GM19240 (cell line): Measurements from ENCODE around the gene RASSF10.
A peak's percentile ranks its signal among the peaks of the same experiment; 100 is the strongest.

ENCODE experiments used
- DNase-seq: peaks from one replicate; pipeline ENCODE4 v3.0.0; 2011; ENCODE audit warnings: low spot score; ENCODE audit not compliant: insufficient read length

RASSF10 gene

GRCh38 chr11:13008625-13009475 lies at the start of gene RASSF10:
RASSF10 (plus strand) TSS chr11:13009316; CDS start chr11:13009577, 261 bp downstream.
- DNase-seq, result no peak

GRCh38 chr11:12961615-12962014 lies 47.5 kb upstream of the RASSF10 start:
- no peak for DNase-seq

- DNase-seq, result no peak
Observed at GRCh38 chr11:12962306-12962705, 46.8 kb upstream of the RASSF10 start.

GRCh38 chr11:12963051-12963450 lies 46.1 kb upstream of the RASSF10 start:
- no peak for DNase-seq

- peak; percentile 62 for DNase-seq
Observed at GRCh38 chr11:12963792-12964536, 45.2 kb upstream of the RASSF10 start.

GRCh38 chr11:12964650-12965049 lies 44.5 kb upstream of the RASSF10 start:
- DNase-seq, result no peak

- no peak for DNase-seq
Observed at GRCh38 chr11:12966002-12966401, 43.1 kb upstream of the RASSF10 start.

GRCh38 chr11:12968101-12968500 lies 41.0 kb upstream of the RASSF10 start:
- DNase-seq, result no peak

GRCh38 chr11:12968826-12969225 lies 40.3 kb upstream of the RASSF10 start:
- DNase-seq, result no peak

- no peak for DNase-seq
Observed at GRCh38 chr11:12971955-12972354, 37.2 kb upstream of the RASSF10 start.

- DNase-seq, result no peak
Observed at GRCh38 chr11:12973528-12974181, 35.5 kb upstream of the RASSF10 start.

GRCh38 chr11:12975195-12975594 lies 33.9 kb upstream of the RASSF10 start:
- DNase-seq, result no peak

GRCh38 chr11:12979928-12980689 lies 29.0 kb upstream of the RASSF10 start:
- DNase-seq, result no peak

- DNase-seq, result no peak
Observed at GRCh38 chr11:12981676-12982522, 27.2 kb upstream of the RASSF10 start.

GRCh38 chr11:12983336-12983735 lies 25.8 kb upstream of the RASSF10 start:
- DNase-seq, result no peak

- DNase-seq, result no peak
Observed at GRCh38 chr11:12986194-12986898, 22.8 kb upstream of the RASSF10 start.

- DNase-seq, result no peak
Observed at GRCh38 chr11:12989428-12990161, 19.5 kb upstream of the RASSF10 start.

GRCh38 chr11:12990162-12990480 lies 19.0 kb upstream of the RASSF10 start:
- no peak for DNase-seq

- no peak for DNase-seq
Observed at GRCh38 chr11:12991426-12991825, 17.7 kb upstream of the RASSF10 start.
